GM18519 (cell line): Measurements from ENCODE around the gene JCHAIN.
A peak's percentile ranks its signal among the peaks of the same experiment; 100 is the strongest.
"Not testable (repeated sequence)": the region's sequence is repeated elsewhere in the genome, so short reads cannot be mapped to it uniquely, and the experiment has no call there.

Experiments
- ATAC-seq: cut with Tn5 transposase; IDR thresholded peaks from one replicate; pipeline ENCODE4 v1.9.1; 2021; ENCODE audit warnings: mild to moderate bottlenecking, moderate library complexity; ENCODE audit not compliant: unreplicated experiment, low FRiP score

Gene JCHAIN

GRCh38 chr4:70691661-70692060 lies 25.4 kb upstream of the JCHAIN start:
- ATAC-seq: no peak

GRCh38 chr4:70688795-70689231 lies 22.5 kb upstream of the JCHAIN start:
- no peak for ATAC-seq

GRCh38 chr4:70687821-70688794 lies 21.8 kb upstream of the JCHAIN start, which contains the start of gene UTP3:
TSS of gene UTP3 (plus strand) at chr4:70688532. CDS start at chr4:70688678, 146 bp downstream.
- ATAC-seq: peak; percentile 87

GRCh38 chr4:70687392-70687791 lies 21.1 kb upstream of the JCHAIN start:
- ATAC-seq: peak; percentile 3

GRCh38 chr4:70682142-70682541 lies 15.8 kb upstream of the JCHAIN start:
- ATAC-seq: not testable (repeated sequence)

DNA sequence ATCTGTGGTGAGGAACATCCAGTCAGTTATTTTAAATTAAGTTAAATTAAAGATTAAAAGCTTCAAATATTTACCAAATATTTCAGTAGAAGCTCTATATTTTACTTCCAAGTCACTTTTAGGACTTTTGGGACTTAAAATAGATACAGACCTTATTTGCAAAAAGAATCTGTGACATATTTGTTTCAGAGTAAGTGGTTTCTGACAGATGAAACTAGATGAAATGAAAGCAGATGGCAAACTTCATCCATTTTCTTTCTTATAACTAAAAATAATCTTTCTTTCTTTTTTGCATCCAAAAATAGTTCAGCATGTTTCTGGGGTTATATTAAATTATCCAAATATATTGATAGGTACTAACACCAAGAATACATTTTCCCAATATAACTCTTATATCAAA lies 15.4 kb upstream of the JCHAIN start:
- no peak for ATAC-seq

DNA sequence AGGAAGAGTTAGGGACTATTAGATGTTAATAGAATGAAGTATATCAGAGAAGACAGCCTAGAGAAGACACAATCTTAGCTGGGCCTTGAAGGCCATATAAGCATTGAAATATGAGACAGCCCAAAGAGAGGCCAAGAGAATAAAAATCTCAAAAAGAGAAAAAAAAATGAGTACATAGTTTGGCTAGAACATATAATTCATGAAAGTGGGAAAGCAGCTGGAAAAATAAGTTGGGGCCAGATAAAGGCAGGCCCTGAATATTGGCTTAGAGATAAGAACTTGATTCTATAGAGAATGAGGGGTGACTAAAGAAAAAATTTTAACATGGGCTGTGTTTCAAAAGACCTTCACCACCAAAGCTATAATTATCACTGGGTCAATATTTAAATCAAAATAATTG lies 14.6 kb upstream of the JCHAIN start:
- no peak for ATAC-seq

DNA sequence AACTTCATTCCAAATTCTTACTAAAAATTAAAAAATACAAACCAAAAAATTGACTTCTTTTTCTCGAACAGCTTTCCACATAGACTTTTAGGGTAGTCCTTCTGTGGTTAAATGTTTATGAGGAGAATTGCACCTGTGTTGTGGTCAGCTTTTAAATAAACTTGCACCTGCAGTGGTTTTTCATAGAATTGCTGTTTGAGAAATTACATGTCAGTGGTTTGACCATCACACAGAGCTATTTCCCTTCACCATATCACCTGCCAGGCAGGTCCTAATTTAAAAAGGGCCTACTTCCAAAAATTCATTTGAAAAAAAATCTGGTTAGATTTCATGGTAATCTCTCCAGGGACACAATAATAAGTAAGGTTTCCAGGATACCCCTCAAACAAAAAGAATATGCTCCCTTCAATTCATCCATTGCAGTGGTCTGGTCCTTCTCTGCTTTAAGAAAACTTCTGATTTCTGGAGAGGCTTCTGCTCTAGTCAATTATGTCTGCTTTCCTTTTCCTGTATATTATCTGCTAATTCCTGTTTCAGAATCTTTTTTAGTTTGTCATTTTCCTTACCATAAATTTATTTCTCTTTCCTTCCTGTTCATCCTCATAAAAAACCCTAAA lies 12.2 kb upstream of the JCHAIN start:
- peak; percentile 75 for ATAC-seq

DNA sequence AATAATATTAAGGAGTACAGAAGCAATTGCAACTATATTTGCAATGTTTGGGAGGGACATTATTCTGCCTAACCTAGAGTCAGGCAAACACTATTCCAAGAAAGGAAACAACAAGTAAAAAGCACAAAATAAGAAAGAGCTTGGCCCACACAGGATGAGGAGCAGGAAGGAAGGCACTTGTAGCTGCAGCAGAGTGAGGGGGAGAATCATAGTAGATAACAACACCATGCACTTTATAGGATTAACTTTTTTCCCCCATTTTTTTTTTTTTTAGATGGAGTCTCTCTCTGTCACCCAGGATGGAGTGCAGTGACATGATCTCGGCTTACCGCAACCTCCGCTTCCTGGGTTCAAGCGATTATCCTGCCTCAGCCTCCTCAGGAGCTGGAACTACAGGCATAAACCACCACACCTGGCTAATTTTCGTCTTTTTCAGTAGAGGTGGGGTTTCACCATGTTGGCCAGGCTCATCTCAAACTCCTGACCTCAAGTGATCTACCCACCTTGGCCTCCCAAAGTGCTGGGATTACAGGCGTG lies 10.3 kb upstream of the JCHAIN start:
- ATAC-seq: no peak

- no peak for ATAC-seq
Measured at GRCh38 chr4:70674731-70675130, 8.4 kb upstream of the JCHAIN start.

DNA sequence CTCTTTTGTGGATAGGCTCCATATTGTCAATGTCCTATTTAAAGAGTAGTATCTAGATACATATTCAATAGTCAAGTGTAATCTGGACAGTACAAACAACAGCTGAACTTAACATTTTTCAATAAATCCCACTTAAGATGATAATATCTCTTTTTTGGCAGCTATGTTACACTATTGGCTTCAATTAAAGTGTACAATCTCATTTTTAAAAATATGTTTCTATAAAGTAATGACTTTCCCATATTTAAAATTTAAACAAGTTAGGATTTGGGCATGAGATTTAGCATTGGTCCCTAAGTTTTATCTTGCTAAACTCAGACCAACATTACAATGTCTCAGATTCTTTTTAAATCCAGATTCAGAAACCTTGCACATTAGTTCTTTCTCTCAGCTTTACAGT lies 7.9 kb upstream of the JCHAIN start:
- no peak for ATAC-seq

DNA sequence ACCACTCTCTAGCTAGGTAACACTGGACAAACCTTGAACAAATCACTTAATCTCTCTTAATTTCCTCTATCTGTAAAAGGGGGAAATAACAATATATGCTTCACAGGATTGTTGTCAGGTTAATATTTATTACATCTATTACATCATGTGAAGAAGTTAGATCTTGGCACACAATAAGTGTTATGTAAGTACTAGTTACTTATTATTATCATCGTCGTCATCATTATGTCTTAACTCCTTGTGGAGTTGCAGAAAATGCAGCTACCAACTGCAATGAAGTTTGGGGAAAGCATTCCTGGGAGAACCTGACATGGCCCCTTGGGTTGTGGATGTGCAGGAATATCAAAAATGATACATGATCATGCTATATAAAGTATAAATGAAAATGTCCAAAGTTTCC lies 4.8 kb upstream of the JCHAIN start:
- no peak for ATAC-seq

GRCh38 chr4:70670332-70671014 lies 4.2 kb upstream of the JCHAIN start:
- ATAC-seq: no peak

GRCh38 chr4:70667740-70668535 lies 1.6 kb upstream of the JCHAIN start:
- ATAC-seq: no peak

DNA sequence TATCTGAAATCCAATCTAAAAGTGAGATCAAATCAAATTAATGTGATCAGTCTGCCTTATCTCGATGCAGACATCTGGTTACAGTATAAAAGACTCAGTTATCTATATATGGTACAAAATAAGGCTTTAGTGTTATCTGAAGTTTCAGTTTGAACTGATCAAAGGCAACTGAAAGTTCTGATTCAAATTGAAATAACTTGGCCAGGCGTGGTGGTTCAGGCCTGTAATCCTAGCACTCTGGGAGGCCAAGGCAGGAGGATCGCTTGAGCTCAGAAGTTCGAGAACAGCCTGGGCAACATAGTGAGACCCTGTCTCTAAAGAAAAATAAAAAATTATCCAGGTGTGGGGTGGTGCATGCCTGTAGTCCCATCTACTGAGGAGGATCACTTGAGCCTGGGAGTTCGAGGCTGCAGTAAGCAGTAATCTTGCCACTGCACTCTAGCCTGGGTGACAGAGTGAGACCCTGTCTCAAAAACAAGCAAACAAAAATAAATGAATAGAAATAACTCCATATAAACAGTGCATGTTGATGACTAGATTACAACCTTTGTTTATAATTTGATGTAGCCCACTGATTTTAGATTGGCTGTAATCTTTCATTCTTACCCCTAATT lies 4.9 kb downstream of the JCHAIN start:
- peak; percentile 82 for ATAC-seq

- ATAC-seq: no peak
Measured at GRCh38 chr4:70660106-70660505, 6.2 kb downstream of the JCHAIN start.

- no peak for ATAC-seq
Measured at GRCh38 chr4:70658418-70658817, 7.9 kb downstream of the JCHAIN start.

GRCh38 chr4:70657326-70657725 lies 9.0 kb downstream of the JCHAIN start:
- no peak for ATAC-seq

- ATAC-seq: no peak
Measured at GRCh38 chr4:70654605-70655011, 11.7 kb downstream of the JCHAIN start.
